Measurements from ENCODE around the gene PPEF1.

GRCh38 chrX:18661273-18661672 is 46.2 kb upstream of the PPEF1 start:
- TF ChIP-seq POLR2AphosphoS5 (IDR thresholded peaks at IDR 0.05; ENCODE audit: low read depth, low read length) (no peak), POLR2A (IDR thresholded peaks at IDR 0.05; ENCODE audit: low read depth, low read length) (no peak), TAF1 (IDR thresholded peaks at IDR 0.05; ENCODE audit: borderline replicate concordance, low read depth, low read length) (no peak)

Measured in GM12892 (cell line).